Activated CD4-positive, CD25-positive, alpha-beta regulatory T cell treated with anti-CD3 and anti-CD28 coated beads, Interleukin-2, amount 50 U/mL, for 72 hours (primary cell): Measurements from ENCODE around the gene CREBRF.
"Not testable (repeated sequence)": the region's sequence is repeated elsewhere in the genome, so short reads cannot be mapped to it uniquely, and the experiment has no call there.

Experiments
- DNase-seq: peaks from one replicate; pipeline ENCODE4 v3.0.0; 2021

The CREBRF gene

DNA sequence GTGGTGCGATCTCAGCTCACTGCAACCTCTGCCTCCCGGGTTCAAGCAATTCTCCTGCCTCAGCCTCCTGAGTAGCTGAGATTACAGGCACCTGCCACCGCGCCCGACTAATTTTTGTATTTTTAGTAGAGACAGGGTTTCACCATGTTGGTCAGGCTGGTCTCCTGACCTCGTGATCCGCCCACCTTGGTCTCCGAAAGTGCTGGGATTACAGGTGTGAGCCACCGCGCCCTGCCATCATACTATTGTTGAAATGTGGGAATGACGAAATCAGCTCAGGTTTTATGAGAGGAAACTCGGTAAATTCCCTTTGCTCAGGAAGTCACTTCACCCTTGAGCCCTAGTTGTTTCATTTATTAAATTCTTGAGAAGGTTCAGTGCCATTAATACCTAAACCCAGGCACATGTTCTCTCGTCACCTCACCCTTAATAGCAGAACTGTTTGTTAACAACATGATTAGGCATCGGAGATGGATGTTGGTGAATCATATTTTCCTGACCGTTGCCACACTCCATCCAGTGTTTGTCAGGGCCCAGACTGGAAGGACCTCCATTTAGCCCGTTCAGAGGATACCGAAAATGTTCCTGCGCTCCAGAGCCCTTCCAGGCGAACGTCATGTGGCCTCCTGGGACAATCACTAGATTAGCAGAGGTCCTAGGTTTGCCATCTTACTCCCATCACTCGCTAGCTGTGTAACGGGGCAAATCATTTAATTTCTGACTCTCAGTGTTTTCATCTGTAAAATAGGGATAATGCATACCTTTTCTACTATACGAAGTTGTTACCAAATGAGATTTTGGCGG, 20.0 kb upstream of the CREBRF start:
- DNase-seq, result peak; percentile 47

DNA sequence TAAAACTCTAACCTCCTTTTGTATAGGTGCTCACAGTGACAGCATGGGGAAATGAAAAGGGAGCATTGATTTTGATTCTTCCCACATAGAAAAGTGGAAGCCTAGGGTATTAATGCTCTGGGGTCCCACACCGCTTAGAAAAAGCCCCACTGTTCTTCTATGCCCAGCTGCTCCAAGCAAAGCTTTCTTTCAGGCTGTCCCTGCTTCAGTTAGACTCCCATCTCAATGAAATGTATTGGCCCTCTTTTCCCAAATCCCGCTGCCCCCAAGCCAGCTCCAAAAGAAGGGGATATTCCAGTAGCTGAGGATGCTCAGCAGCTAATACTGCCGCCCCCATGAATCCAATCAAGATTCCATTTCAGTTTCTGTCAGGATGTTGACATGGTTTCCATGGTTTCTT, 17.0 kb upstream of the CREBRF start:
- no peak for DNase-seq

DNA sequence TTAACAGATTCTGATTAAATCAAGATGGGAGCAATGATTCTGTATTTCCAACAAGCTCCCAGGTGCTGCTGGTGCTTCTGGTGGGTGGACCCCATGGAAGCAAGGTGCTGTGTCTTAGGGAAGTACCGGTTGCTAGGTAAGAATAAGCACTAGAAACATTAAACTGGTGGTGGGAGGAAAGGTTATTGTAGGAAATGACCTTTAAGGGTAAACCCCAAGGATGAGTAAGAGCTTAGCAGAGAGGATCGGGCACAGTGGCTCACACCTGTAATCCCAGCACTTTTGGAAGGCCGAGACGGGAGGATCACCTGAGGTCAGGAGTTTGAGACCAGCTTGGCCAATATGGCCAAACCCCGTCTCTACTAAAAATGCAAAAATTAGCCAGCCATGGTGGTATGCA, 16.2 kb upstream of the CREBRF start:
- DNase-seq, result no peak

DNA sequence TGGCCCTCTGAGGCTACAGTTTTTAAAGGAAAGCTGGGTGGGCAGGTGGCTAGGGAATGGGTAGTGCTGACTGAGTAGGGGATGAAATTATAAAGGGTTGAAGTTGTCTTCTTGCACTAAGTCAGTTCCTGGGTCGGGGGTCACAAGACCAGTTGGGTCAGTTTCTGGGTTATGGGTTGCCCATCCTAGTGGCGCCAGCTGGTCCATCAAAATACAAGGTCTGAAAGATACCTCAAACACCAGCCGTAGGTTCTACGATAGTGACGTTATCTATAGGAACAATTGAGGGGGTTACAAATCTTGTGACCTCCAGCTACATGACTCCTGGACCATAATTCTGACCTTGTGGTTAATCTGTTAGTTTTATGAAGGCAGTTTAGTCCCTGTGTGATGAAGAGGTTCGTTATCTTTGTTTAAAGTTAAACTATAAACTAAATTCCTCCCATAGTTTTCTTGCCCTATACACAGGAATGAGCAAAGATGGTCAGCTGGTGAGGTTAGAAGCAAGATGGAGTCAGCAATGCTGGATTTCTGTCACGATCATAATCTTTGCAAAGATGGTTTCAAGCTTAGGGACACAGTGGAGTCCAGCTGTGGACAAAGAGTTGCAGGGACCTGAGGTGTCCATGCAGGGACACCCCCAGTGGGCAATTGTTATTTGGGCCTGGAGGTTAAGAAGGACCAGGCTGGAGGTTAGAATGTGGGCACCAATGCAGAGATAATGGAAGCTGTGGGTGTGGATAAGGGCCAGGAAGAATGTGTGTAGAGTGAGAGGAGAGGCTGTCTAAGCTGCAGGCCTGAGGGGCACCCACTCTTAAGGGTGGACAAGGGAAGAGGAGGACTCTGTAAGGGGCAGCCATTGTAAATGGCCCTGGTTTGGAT, 14.0 kb upstream of the CREBRF start:
- DNase-seq, result no peak

GRCh38 chr5:173042763-173043107, 13.4 kb upstream of the CREBRF start:
- DNase-seq, result no peak

DNA sequence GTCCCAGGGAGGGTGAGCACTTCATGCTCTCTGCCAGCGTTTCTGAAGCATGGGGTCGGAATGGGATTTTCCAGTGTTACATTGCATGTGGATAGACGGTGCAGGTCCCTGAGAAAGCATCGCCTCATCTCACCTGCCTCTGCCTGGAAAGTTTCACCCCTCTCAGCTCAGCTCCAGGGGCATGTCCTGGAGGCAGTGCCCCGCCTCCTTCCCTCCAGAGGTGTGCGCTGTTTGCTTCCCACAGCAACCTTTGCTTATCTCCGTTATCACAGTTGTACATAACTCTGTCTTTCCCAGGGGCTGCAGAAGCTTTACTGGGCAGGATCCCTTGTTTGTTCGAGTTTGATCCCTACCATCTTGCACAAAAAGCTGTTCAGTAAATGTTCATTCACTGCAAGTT, 10.7 kb upstream of the CREBRF start:
- DNase-seq, result no peak

DNA sequence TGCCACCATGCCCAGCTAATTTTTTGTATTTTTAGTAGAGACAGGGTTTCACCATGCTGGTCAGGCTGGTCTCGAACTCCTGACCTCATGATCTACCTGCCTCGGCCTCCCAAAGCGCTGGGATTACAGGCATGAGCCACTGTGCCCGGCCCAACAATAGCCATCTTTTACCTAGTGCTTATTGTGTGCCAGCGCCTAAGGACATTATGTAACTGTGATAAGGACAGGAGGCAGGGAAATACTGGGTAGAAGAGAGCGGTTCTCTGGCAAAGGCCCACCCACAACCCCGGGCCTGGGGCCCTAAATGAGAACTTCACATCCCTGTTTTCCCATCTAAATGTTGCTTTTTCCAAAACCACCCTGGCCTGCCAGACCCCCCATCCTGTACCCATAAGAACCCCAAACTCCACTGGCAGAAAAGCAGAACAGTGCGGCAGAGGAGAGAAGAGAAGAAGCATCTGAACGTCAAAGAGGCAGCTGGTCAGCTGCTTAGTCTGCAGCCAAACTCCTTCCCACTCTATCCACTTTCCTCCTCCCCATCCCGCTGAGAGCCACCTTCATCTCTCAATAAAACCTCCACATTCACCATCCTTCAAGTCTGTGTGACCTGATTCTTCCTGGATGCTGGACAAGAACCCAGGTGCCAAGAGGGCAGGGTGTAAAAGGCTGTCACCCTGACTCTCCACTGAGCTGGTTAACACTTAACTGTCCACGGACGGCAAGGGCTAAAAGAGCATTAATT, 8.9 kb upstream of the CREBRF start:
- DNase-seq, result not testable (repeated sequence)

DNA sequence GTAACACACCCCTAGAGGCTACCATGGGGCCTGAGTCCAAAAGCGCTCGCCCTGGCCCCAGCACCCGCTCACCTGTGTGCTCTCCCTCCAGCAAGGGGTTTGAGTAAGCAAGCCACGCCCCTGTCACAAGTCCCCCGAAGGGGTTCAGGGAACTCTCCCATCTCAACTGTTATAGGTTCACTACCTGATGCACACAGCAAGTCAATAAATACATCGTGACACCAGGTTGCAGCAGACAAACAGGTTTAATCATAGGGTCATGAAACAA, 8.4 kb upstream of the CREBRF start:
- no peak for DNase-seq

- no peak for DNase-seq
Observed at GRCh38 chr5:173050791-173051190, 5.4 kb upstream of the CREBRF start.

GRCh38 chr5:173051746-173052145, 4.4 kb upstream of the CREBRF start:
- DNase-seq, result no peak

DNA sequence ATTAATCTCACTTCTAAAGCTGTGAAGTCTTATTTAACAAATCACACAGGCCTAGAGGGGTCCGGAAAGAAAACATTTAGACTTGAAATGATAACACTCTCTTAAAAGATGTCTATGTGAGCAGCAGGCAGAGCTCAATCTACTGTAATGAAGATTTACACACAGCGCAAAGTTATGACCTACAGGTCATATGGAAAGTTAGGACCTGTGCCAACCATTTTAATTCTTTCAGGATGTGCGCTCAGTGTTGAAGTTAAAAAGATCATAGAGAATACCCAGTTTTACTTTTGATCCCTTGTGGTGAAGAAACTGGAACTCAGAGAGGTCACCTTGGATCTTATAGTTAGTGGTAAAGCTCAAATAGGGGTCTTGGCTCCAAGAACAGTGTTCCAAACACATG, 3.1 kb upstream of the CREBRF start:
- DNase-seq, result no peak

GRCh38 chr5:173055042-173055721, 970 bp upstream of the CREBRF start:
- DNase-seq, result no peak

DNA sequence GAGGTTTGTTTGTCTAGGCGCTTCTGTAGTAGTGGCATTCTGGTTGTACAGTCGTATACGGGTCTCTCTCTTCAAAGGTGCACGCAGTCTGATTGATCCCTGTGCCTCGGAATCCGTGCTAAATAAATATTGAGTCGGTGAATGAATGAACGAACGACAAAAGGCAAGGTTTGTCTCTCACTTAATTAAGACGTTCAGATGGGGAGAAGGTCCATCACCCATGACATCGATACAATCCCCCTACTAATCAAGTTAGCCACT, 500 bp upstream of the CREBRF start:
- no peak for DNase-seq

DNA sequence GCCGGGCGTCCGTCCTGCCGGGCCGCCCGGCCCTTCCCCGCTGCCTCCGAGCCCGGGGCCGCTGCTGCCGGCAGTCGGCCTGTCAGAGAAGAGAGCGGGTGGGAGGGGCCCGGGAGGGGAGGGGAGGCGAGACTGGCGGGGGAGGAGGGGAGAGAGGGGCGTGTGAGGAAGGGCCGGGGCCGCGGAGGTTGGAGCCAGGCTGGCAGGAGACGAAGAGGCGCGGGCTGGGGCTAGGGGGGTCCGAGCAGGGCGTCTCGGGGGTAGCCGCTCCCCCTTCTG, 570 bp downstream of the CREBRF start:
- no peak for DNase-seq

DNA sequence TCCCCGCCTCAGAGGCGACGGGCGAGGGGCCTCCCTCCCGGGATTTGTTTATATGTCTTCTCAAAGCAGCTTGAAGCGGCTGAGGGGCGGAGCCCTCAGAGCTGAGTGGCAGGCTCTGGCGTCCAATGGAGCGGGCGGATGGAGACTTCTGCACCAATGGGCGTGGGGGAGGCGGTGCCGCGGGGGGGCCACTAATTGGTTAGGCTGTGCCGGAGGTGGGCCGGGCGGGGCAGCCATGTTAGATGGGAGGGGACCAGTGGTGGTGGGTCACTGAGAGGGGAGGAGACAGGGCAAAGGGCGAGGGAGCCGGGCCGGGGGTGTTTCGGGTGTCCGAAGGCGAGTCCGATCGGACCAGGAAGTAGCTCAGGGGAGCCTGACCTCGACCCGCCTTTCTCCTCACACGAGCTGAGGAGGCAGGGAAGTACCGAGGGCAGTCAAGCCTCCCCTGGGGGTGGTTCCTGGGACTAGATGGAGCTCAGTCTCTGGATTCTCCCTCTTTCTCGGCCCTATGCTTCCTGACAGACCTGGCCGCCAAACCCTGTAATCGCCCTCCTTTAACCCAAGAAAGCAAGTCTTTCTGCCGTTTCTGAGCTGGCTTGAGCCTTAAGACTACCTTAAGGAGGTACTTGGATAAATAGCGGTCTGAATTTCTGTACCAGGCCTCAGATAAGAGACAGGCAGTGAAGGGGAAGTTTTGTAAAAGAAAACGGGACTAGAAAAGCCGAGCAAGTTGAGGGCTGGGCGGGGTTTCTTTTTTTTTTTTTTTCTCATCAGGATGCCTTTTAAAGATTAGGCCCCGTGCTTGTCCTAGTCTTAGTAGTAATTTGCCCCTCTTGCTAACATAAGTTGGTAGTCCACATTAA, 1.1 kb downstream of the CREBRF start:
- DNase-seq, result peak; percentile 99

- no peak for DNase-seq
Observed at GRCh38 chr5:173062141-173062540, 6.0 kb downstream of the CREBRF start.

GRCh38 chr5:173065155-173065554, 9.0 kb downstream of the CREBRF start:
- DNase-seq, result no peak

DNA sequence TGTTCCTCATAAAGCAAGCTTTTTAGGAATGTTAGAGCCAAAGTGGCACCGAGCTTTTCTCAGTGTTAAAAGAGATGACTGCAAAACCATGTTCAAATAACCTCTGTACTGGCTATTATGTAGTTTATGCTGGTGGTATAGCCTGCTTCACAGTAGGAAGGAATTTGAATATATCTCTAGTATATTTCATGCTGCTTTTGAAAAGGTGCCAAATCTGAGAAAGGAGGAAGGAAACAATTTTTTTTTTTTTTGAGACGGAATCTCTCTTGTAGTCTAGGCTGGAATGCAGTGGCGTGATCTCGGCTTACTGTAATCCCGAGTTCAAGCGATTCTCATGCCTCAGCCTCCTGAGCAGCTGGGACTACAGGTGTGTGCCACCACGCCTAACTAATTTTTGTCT, 13.5 kb downstream of the CREBRF start:
- DNase-seq, result no peak

DNA sequence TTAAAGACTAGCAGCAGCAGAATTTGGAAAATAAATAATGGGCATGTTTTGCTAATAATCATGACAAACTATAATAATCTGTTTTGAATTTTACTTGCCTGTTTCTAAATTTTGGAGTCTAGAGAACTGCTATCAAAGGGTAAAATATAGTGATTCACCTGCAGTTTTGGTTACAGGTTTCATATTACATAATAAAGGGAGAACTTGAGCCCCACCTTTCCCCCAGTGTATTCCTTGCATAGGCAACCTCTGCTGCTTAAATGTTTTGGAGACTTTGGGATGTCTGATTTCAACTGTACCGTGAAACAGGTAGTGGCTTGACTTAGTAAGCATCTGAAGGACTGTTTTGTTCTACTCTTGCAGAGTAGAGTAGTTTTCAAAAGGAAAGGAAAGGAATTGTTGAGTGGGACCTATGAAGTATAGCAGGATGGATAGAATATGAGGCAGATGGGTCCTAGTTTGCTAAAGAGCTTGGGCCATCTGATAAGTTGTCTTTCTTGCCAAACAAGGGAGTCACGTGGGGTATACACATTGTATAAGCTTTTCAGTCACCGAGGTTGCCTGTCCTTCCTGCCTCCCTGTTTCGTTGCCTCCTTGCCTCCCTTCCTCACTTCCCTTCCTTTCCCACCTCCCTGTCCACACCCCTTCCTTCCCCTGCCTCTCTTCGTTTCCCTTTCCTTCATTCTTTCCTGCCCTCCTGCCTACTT, 19.1 kb downstream of the CREBRF start:
- DNase-seq, result no peak

- DNase-seq, result no peak
Observed at GRCh38 chr5:173075970-173076369, 19.8 kb downstream of the CREBRF start.

- DNase-seq, result not testable (repeated sequence)
Observed at GRCh38 chr5:173076471-173076870, 20.3 kb downstream of the CREBRF start.

DNA sequence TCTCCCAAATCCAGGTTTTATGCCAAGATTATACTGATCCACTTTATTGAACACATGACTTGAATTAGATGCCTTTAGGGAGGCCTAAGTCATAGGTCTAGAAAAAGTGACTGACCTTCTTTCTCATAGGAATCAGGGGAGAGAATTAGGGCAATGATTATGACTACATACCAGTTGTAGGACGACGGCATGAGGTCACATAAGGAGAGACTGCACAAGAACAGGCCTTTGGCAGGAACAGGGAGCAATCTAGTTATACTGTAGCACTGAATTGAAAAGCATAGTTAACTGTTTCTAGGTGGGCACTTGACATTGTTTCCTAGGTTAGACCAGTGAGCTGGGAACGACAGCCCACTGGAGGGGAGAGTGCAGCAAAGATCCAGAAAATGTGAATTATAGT, 22.7 kb downstream of the CREBRF start:
- no peak for DNase-seq
